Spleen (tissue), 7 donors: ENCODE results near the gene ADAMTS5.

Experiments used
- POLR2AphosphoS5 ChIP-seq, 3 donors: sonication (generic); formaldehyde crosslinking; IDR thresholded peaks; one replicate each; pipeline ENCODE4 v1.5.1; 2017; ENCODE audit warnings: antibody characterized with exemption in 3 of 3
- TF ChIP-seq, protein P1 (sequence below), 11 experiments: fragments of 200-600 bp in 7 of 11; fragments of 450-650 bp in 4 of 11; sonication (generic) in 4 of 11; IDR thresholded peaks in 8 of 11; conservative IDR thresholded peaks in 3 of 11; 1 replicate in 7 of 11; 2 replicates in 4 of 11; pipeline versions ENCODE4 v1.4.0 to v1.8.0; 2016 to 2021; ENCODE audit warnings: antibody characterized with exemption in 11 of 11, inconsistent platforms in 4 of 11, mild to moderate bottlenecking in 1 of 11
- donor health status: DM: no; HTN: no; CAD: no; lungs with moderate emphysema.
- donor health status: DM: no; HTN: no; CAD: no.
- donor health status: DM: no; HTN: no; CAD: no.

DNA sequence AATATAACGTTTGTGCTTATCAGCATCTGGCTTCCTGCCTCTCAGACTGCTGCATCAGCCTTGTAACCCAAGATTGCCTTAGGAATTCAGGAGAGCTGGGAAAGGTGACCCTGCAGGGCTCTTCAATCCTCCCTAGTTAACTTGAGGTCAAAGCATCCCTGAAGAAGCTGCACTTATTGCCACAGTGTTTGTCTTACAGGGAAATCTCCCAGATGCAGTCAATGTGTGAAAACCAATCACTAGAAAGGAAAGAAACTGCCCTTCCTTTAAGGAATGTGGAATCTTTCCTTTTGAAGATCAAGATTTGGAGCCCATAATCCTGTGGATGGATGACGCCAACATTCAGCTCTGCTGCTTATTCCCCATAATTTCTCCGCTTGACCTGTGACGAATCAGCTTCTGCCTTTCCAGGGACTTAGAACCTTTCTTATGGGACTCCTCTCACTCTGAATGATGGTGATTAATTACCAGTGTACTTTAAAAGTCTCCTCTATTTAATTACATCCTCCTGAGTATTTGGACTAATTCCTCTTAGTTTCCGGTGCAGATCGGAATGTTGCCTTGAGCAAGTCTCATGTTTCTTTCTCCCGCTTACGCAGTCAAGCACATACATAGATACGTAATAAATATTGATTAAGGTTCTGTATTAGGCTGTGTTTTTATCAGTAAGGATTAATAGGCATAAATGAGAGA lies 14.4 kb downstream of the ADAMTS5 start:
- TF ChIP-seq POLR2AphosphoS5 (IDR thresholded peaks at IDR 0.05) = no peak
- TF ChIP-seq, protein P1, sequence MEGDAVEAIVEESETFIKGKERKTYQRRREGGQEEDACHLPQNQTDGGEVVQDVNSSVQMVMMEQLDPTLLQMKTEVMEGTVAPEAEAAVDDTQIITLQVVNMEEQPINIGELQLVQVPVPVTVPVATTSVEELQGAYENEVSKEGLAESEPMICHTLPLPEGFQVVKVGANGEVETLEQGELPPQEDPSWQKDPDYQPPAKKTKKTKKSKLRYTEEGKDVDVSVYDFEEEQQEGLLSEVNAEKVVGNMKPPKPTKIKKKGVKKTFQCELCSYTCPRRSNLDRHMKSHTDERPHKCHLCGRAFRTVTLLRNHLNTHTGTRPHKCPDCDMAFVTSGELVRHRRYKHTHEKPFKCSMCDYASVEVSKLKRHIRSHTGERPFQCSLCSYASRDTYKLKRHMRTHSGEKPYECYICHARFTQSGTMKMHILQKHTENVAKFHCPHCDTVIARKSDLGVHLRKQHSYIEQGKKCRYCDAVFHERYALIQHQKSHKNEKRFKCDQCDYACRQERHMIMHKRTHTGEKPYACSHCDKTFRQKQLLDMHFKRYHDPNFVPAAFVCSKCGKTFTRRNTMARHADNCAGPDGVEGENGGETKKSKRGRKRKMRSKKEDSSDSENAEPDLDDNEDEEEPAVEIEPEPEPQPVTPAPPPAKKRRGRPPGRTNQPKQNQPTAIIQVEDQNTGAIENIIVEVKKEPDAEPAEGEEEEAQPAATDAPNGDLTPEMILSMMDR (IDR thresholded peaks at IDR 0.05 in 8 of 11, conservative IDR thresholded peaks at IDR 0.05 in 3 of 11) = no peak
